ENCODE measurements around the gene TSEN2. TPM values are rescaled to one million over a fixed set of nuclear protein-coding genes. Genes with fewer than 3 reads are reported as not detected.

TSEN2 gene
- total RNA-seq, 1 donor from 2014 or later: 21.3 TPM

- peaks cover 9% of the 10 kb centered on the region for H3K4me1 Mint-ChIP-seq
- no peaks in the 10 kb centered on the region for H3F3A ChIP-seq (ENCODE audit: low read depth)
- no peak overlapping the region for H3K27ac ChIP-seq
- no peaks in the 10 kb centered on the region for H3K27me3 ChIP-seq
- no peaks in the 10 kb centered on the region for H3K79me2 ChIP-seq (ENCODE audit: low read depth)
- no peak overlapping the region for H3K4me3 Mint-ChIP-seq
- no peak overlapping the region for H3K9ac ChIP-seq
- no peaks in the 10 kb centered on the region for H3K9me3 Mint-ChIP-seq
- H3K27me3 Mint-ChIP-seq (ENCODE audit: insufficient read depth, low read depth): peaks cover 8% of the 10 kb centered on the region
- no peaks in the 10 kb centered on the region for H3K36me3 Mint-ChIP-seq
- no peak overlapping the region for H3K4me3 ChIP-seq
- no peak overlapping the region for H3K27ac Mint-ChIP-seq
- no peak overlapping the region for H3K4me2 ChIP-seq
- H2AFZ ChIP-seq (replicated peaks): no peak overlapping the region
- DNase-seq (ENCODE audit: low spot score): no peak
- H3K36me3 ChIP-seq: no peaks in the 10 kb centered on the region
- TF ChIP-seq EZH2phosphoT487 (IDR thresholded peaks at IDR 0.05): no peak
- TF ChIP-seq, protein P1, sequence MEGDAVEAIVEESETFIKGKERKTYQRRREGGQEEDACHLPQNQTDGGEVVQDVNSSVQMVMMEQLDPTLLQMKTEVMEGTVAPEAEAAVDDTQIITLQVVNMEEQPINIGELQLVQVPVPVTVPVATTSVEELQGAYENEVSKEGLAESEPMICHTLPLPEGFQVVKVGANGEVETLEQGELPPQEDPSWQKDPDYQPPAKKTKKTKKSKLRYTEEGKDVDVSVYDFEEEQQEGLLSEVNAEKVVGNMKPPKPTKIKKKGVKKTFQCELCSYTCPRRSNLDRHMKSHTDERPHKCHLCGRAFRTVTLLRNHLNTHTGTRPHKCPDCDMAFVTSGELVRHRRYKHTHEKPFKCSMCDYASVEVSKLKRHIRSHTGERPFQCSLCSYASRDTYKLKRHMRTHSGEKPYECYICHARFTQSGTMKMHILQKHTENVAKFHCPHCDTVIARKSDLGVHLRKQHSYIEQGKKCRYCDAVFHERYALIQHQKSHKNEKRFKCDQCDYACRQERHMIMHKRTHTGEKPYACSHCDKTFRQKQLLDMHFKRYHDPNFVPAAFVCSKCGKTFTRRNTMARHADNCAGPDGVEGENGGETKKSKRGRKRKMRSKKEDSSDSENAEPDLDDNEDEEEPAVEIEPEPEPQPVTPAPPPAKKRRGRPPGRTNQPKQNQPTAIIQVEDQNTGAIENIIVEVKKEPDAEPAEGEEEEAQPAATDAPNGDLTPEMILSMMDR (IDR thresholded peaks at IDR 0.05): no peak
- TF ChIP-seq EZH2 (IDR thresholded peaks at IDR 0.05): no peak
- H3K9me3 ChIP-seq (ENCODE audit: low read depth): no peaks in the 10 kb centered on the region
- peaks cover 5% of the 10 kb centered on the region for H3K4me1 ChIP-seq
- H4K20me1 ChIP-seq (ENCODE audit: low read depth): no peaks in the 10 kb centered on the region
Measured at GRCh38 chr3:12437861-12438260, 46.4 kb upstream of the TSEN2 start.

DNA sequence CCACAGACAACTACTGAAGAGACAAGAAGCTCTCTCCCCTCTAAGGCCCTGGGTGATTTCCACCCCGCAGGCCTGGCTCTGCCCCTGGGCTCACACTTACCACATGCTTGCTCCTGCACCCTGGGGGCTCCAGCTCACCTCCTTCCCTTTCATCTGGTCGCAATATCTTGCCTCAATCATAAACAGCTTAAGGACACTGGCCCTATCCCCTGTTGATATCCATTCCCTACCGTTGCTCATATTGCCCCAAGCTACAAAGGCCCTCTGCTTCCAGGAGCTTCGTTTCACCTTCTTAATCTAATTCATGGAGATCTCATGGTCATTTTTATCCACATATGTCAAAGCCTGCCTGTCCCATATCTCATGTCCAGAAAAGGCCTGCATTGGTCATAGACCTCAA is 46.0 kb upstream of the TSEN2 start:
- peaks cover 14% of the 10 kb centered on the region for H3K4me1 Mint-ChIP-seq
- Histone ChIP-seq H3K36me3 (no peaks in the 10 kb centered on the region), H3K9me3 (ENCODE audit: low read depth) (no peaks in the 10 kb centered on the region), H4K20me1 (ENCODE audit: low read depth) (no peaks in the 10 kb centered on the region), H3K4me2 (no peak overlapping the region), H3K79me2 (ENCODE audit: low read depth) (no peaks in the 10 kb centered on the region), H3K27ac (no peak overlapping the region), H3F3A (ENCODE audit: low read depth) (no peaks in the 10 kb centered on the region), H3K9ac (no peak overlapping the region), H3K27me3 (no peaks in the 10 kb centered on the region), H3K4me1 (peaks cover 5% of the 10 kb centered on the region), H2AFZ (replicated peaks) (no peak overlapping the region), H3K4me3 (no peak overlapping the region)
- TF ChIP-seq, protein P1 (IDR thresholded peaks at IDR 0.05): no peak
- TF ChIP-seq EZH2 (IDR thresholded peaks at IDR 0.05): no peak
- no peak for TF ChIP-seq EZH2phosphoT487 (IDR thresholded peaks at IDR 0.05)
- no peak overlapping the region for H3K4me3 Mint-ChIP-seq
- no peak for DNase-seq (ENCODE audit: low spot score)
- no peaks in the 10 kb centered on the region for H3K36me3 Mint-ChIP-seq
- no peak overlapping the region for H3K27ac Mint-ChIP-seq
- no peaks in the 10 kb centered on the region for H3K9me3 Mint-ChIP-seq
- peaks cover 11% of the 10 kb centered on the region for H3K27me3 Mint-ChIP-seq (ENCODE audit: insufficient read depth, low read depth)

- no peaks in the 10 kb centered on the region for H3K36me3 ChIP-seq
- no peak overlapping the region for H3K4me2 ChIP-seq
- Mint-ChIP-seq H3K36me3 (no peaks in the 10 kb centered on the region), H3K9me3 (no peaks in the 10 kb centered on the region), H3K27ac (no peak overlapping the region), H3K27me3 (ENCODE audit: insufficient read depth, low read depth) (peaks cover 14% of the 10 kb centered on the region), H3K4me1 (peaks cover 20% of the 10 kb centered on the region), H3K4me3 (no peak overlapping the region)
- no peak for TF ChIP-seq EZH2 (IDR thresholded peaks at IDR 0.05)
- no peak for TF ChIP-seq EZH2phosphoT487 (IDR thresholded peaks at IDR 0.05)
- TF ChIP-seq, protein P1 (IDR thresholded peaks at IDR 0.05): no peak
- no peaks in the 10 kb centered on the region for H3F3A ChIP-seq (ENCODE audit: low read depth)
- no peak for DNase-seq (ENCODE audit: low spot score)
- no peaks in the 10 kb centered on the region for H3K9me3 ChIP-seq (ENCODE audit: low read depth)
- no peak overlapping the region for H3K9ac ChIP-seq
- no peaks in the 10 kb centered on the region for H3K27me3 ChIP-seq
- H4K20me1 ChIP-seq (ENCODE audit: low read depth): no peaks in the 10 kb centered on the region
- H3K27ac ChIP-seq: no peak overlapping the region
- H3K79me2 ChIP-seq (ENCODE audit: low read depth): no peaks in the 10 kb centered on the region
- no peak overlapping the region for H3K4me3 ChIP-seq
- peaks cover 8% of the 10 kb centered on the region for H3K4me1 ChIP-seq
- H2AFZ ChIP-seq (replicated peaks): no peak overlapping the region
Measured at GRCh38 chr3:12439161-12439940, 44.9 kb upstream of the TSEN2 start.
